Effector CD8-positive, alpha-beta T cell (primary cell): ENCODE data around the gene EIF2AK3.
A peak's percentile ranks its signal among the peaks of the same experiment; 100 is the strongest.
"Not testable (repeated sequence)": the region's sequence is repeated elsewhere in the genome, so short reads cannot be mapped to it uniquely, and the experiment has no call there.

ENCODE experiments used
- DNase-seq: peaks from one replicate; lab custom pipeline; 2025; lab: John Stamatoyannopoulos, UW

The EIF2AK3 gene

DNA sequence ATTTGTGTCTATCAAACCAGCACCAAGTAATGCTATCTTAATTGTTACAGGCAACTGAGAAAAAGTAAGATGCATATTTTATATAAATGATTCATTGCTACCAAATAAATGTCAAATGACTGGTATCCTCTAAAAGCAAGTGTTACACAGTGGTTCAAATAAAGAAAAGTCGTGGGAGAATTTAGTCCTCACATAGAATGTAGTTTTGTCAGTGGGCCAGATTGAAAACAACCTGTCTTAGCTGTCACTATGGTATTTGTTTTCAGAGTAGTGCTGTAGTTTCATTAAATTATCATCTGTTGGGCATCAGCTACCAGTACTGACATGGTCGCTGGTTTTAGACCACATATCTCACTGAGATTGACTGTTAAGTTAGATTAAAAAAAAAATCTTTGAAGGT lies 10.2 kb upstream of the EIF2AK3 start:
- no peak for DNase-seq

DNA sequence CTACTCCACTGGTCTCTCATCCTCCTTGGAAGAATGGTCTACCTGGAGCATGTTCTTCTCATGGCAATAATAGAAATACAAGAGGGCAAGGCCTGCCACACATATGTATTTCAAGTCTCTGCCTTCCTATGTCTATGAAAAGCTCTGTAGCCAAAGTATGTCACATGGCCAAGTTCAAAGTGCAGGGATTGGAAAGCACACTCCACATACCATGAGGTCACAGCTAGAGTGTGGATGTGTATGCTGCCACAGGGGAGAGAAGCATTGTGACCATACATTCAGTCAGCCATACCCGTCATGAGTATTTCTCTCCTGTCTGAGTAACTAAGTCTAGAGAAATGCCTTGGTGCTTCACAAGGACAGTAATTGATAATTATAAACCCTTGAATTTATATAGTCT lies 8.8 kb upstream of the EIF2AK3 start:
- no peak for DNase-seq

DNA sequence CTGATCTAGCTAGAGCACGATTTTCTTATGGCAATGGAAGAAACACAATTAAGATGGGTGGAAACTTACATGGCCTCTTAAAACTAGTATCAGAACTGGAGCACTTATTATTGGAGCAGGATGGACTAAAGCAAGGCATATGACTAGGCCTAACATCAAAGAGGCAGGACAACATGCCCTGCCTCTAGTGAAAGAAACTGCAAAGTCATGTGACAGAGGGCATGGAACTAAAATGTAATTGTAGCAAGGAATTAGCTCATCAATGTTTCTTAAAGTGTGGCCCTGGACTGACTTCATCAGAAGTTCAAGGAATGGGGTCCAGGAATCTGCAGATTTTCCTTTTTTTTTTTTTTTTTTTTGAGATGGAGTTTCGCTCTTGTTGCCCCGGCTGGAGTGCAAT lies 5.3 kb upstream of the EIF2AK3 start:
- no peak for DNase-seq

DNA sequence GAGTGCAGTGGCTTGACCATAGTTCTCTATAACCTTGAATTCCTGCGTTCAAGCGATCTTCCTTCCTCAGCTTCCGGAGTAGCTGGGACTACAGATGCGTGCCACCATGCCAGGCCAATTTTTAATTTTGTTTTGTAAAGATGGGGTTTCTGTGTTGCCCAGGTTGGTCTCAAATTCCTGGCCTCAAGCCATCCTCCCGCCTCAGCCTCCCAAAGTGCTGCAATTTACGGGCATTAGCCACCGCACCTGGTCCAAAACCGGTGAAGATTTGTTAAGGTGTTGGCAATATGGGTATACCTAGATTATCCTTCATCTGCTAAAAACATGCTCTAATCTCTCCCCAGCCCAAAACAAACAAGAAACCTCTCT lies 1.3 kb upstream of the EIF2AK3 start:
- DNase-seq: no peak

DNA sequence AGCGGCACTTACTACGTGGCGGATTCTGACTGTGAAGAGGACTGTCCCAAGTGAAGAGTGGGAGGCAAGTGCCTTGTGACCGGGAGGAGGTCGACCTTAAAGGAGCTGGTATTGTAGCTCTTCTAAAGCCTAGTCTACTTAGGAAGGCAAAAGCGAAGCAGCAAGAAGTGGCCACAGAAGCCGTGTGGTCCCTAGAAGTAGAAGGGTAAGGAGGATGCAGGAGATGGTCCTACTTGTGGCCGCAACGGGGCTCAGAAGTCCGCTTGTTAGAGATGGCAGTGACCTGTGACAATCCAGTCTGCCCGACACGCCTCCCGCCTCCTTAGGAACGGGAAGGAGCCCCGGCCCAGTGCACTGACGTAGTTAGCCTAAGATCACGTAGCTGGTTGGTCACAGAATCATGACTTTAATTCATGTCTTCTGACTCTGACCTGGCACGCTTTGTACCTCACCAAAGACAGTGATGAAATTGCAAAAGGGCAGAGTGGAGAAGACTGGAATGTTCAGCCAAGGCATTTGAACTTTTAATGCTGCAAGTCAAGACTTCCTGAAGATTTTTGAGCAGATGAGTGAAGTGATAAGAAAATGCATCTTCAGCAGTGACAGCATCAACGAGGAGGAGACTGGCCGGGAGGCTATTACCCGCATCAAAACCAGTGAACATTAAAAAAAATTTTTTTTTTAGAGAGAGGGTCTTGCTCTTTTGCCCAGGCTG lies 749 bp upstream of the EIF2AK3 start:
- DNase-seq: peak; percentile 68

DNA sequence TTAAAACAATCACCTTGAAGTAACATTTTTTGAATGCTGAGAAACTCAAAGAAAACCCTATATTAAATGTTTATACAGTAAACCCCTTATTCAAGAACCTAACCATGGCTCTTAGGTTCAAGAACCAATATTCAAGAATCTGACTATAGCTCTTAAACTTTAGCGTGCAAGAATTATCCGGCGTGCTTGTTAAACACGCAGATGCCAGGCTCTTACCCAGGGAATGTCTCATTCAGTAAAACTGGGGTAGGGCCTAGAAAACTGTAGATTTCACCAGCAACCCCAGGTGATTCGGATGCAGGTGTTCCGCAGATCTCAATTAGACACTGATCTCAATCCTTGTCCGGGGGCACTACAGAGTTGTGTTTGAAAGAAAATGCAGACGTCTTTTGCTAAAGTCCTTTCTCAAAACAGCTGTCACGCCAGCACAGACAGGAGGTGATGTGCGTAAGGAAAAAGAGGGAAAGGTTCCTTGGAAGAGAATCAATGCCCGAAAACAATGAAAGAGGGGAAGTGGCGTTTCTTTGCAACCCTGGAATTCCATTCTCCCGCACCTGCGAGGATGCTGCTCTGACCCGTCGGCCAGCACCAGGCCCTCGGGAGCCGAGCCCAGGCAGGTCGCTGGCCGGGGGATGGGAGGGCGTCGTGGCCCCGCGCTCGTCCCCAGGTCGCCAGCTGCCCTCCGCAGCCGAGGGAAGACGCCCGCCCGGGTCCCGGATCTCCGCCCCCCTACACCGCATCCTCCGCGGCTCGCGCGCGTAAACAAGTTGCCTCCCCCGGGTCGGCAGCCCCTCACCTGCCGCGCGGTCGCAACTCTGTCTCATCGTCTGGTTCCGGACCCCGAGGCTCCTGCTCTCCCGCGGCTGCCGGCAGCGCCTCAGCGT lies 851 bp downstream of the EIF2AK3 start:
- DNase-seq: peak; percentile 24

DNA sequence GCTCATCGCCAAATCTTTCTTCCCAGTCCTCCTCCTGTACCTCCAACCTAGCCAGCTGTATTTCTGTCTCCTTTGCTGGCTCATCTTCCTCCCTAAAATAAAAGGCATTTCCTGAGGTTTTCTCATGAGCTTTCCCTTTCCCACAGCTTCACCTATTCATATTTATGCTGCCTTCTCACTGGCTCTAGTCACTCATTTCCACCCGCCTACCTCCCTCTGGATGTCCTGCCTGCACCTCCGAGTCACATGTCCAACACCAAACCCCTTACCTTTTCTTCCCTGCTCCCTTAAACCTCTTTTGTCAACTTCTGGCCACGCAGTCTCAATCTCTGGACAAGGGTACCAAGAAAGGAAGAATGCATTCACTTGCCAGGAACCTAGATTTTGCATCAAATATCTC lies 2.8 kb downstream of the EIF2AK3 start:
- no peak for DNase-seq

DNA sequence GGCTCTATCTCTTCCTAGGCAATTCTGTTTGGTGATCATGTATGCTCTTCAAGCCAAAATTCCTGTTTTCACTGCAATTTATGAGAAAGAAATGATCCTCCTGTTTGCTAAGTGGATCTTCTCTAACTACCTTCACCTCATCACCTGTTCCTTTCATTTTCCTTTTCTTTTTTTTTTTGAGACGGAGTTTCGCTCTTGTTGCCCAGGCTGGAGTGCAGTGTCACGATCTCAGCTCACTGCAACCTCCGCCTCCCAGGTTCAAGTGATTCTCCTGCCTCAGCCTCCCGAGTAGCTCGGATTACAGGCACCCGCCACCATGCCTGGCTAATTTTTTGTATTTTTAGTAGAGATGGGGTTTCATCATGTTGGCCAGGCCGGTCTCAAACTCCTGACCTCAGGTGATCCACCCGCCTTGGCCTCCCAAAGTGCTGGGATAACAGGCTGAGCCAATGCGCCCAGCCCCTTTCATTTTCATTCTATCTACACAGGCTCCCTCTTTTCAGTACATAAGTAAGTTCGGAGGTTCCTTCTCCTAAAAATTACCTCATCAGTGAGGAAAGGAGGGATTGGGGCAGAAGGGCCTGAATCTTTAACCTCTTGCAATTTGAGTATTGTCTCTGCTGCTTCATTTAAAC lies 3.3 kb downstream of the EIF2AK3 start:
- not testable (repeated sequence) for DNase-seq

DNA sequence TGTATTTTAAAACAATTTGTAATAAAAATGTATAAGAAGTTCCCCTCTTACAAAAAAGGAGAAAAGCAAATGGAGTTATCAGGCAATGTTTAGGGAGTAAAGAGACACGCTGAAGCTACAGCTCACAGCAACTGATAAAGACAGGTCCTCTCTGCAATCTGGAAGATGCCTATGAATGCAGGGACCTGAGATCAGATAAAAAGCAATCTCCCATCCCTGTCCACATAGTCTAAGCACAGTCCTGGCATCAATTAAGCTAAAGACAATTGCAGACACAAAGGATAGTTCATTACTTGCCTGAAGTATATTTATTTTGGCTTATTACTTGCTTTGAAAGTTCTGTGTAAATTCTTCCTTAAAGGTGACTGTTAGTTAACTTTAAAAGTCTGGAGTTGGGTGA lies 5.0 kb downstream of the EIF2AK3 start:
- DNase-seq: no peak

DNA sequence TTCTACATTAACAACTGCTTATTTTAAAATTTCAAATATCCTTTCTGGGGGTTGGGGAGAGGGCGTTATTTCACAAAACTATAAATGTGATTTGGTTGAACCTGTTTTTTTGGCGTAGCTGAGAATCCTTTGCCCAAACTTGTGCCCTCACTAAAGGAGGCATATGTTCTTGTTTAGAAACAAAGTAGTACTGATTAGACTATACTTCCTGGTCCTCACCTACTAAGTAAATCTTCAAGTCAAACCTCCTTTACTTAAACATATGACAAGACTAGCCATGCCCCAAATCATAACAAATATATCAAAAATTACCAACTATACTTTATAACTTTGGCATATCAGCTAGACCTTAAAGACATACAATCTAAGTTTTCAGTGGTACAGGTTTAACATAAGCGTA lies 5.8 kb downstream of the EIF2AK3 start:
- DNase-seq: no peak

DNA sequence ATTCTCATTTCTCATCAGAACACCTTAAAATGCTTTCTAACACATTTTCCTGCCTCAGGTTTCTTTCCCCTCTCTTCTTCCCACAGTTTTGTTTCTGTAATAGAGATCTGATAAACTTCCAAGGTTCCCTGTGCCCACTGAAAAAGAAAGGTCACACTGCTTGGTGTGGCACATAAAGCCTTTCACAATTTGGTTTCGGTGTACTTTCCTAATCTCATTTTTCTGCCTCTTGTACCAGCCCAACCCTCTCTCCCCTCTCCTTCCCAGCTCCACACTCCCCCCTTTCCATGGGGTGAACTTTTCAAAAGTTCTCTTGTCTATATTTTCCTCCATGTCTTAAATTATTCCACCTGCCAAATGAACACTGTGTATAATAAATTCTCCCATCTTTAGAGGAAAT lies 7.2 kb downstream of the EIF2AK3 start:
- DNase-seq: no peak

DNA sequence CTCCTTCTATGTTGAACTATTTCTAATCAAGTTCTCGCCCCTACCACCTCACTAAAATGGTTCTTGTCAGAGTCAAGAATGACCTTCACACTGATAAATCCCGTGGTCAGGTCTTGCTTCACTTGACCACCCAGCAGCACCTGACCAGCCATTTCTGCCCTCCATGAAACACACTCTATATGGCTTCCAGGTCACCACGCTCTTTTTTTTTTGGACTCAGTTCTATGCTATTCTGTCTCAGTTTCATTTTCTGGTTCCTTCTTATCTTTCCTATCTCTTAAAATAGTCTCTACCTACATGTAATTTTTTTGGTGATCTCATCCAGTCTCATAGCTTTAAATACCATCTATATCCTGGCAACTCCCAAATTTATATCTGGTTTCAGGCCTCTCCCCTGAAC lies 11.4 kb downstream of the EIF2AK3 start:
- no peak for DNase-seq

DNA sequence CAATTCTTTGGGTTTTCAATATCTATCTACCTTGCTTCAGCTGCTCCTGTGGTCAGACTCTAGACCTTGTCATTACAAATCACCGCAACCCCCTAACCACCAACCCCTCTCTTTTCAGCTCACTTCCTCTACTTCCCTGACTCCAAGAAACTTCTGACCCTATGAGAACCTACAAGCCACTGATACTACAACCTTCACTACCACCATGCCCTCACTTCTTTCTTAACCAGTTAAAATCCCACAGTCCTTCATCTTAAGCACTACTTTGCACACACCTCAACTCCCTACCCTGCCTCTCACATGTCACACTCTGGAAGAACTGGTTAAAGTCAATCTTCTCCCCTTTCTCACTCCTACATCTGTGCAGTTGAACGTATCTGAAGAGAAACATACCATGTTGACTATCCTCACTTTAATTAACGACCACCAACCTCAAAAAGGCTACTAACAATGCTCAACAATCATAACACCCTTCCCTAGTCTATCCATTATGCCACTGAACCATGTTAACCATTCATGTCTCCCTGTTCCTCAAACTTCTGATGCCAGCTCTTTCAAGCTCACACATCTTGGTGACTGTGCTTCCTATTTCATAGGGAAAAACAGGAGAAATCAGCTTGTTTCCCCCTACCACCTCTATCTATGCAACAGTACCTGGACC lies 12.6 kb downstream of the EIF2AK3 start:
- DNase-seq: no peak

DNA sequence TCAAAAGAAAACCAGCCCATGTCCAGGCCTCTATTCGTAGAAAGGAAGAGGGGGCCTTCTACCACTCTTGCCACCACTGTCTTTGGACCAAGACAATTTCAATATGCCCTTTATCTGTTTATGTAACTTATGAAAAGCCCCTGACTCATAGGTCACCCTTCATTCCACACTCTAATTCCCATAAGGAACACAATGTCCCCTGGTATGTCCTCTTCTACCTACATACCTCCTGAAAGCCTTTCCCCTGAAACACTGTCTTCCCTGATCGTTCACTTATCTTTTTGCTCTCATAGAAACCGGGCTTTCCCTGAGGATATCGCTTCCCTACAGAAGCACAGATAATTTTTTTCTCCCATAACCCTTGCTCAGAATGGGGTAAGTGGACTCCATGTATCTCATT lies 13.3 kb downstream of the EIF2AK3 start:
- no peak for DNase-seq

DNA sequence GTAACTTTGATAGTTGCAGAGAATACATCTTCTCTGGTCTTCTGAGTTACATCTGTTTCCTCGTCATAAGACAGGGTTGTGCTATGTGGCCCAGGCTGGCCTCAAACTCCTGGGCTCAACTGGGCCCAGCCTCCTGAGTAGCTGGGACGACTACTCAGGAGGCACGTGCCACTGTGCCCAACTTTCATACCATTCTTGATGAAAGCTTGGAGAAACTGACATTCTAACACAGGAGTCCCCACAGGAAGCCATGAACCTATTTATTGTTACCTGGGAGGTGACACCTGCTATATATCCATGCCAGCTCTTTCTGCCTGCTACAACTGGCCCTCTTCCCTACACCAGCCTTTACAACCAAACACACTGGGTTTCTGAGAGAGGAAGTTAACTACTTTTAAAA lies 19.1 kb downstream of the EIF2AK3 start:
- no peak for DNase-seq

DNA sequence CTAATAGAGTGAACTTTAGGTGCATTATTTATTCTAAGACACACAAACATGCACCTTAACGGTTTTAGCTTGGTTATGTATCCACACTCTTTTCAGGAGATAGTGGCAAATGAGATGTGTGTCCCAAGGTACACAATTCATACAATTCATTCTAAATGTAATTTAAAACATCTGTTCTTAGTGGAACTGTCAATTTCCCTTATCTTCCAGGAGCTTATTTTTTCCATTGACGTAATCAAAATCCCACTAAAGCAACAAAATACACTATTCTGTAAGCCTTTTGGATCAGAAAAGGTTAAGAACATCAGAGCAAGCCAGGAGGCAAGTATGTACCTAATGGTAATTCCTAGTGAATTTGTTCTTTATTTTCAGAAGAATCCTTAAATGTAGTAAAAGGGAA lies 19.8 kb downstream of the EIF2AK3 start:
- no peak for DNase-seq

DNA sequence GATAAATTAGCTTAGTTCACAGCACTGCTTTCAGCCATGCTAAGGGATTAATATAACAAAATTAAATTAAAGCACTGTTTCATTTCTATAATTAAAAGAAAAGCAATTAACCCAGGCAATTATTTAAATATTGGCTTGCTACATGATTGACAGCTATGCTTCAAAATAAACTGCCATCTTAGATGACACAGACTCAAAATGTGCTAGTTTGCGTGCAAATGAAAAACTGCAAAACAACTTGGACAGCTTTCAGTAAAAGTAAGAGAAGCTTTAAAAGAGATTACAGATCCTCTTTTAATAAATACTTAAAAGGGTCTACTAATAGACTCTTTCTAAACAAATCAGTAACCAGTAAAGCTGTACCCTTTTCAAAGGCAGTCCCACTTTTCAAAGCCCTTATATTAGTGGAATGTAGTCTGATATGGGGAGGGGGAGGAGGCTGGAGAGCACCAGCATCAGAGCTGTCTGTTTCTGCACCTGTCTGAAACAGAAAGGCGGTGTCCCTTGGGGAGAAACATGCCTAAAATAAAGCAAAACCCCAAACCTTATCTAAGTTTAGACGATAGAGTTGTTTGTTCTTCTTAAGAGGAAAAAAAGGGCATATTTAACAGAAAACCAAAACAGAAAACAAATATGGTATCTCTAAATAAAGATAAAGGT lies 20.8 kb downstream of the EIF2AK3 start:
- DNase-seq: no peak

DNA sequence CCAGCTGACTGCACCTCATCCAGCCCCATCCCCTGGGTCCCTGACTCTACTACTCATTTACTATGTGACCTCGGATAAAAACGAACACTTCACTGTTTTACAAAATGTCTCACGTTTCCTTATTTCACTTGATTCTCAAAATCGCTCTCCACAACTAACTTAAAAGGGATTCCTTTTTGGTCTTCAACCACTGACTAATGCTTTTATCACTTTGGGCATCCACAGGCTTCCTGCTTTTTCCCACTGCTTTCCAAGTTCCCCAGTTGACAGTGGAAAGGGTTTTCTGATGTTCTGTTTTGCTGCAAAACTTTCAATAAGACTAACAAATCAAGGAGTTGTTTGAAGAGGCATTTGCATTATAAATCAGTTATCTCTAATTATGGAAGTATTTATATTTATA lies 24.1 kb downstream of the EIF2AK3 start:
- DNase-seq: no peak

DNA sequence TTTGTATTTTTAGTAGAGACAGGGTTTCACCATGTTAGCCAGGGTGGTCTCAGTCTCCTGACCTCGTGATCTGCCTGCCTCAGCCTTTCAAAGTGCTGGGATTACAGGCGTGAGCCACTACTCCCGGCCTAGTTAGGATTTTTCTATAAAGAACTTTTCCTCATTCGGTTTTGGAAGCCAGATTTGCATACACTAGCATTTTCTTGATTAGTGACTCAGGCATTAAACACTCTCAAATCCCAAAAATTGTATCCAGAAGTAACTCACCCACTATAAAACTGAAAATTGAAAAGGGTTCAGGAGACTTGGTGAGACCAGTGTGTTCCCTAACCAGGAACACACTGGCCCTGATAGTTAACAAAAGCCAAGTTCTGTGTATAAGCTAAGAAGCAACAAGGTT lies 25.2 kb downstream of the EIF2AK3 start:
- DNase-seq: no peak

DNA sequence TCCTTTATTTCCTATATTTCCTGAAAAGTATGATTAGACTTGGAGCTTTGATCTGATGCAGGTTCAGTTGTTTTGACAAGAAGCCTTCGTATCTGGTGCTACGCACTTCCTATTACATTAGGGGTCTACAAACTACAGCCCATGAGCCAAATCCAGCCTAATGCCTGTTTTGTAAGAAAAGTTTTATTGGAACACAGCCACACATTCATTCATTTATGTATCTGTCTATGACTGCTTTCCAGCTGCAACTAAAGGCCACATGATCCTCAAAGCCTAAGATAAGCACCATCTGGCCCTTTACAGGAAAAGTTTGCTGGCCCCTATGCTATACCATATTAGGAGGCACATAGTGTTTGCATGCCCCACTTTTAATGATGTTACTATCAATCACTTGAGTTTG lies 26.0 kb downstream of the EIF2AK3 start:
- DNase-seq: no peak

DNA sequence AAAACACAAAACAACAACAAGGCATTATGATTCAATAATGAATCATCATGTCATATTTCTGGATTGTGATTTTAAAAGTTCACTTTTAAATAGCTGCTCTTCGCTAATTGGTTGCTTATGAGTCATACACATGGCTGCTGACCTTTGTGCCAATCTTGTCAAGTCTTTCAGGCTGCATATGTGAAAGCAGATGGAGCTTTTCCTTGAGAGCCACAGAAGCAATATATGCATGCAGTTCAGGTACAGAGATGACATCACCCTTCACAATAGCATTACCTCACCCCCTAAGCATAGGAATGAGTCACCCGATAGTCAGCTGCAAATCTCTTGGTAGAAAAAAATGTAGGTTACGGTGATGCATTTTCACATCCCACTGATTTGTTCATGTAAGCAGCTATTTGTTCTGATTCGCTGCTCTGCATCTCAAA lies 27.2 kb downstream of the EIF2AK3 start:
- DNase-seq: no peak

DNA sequence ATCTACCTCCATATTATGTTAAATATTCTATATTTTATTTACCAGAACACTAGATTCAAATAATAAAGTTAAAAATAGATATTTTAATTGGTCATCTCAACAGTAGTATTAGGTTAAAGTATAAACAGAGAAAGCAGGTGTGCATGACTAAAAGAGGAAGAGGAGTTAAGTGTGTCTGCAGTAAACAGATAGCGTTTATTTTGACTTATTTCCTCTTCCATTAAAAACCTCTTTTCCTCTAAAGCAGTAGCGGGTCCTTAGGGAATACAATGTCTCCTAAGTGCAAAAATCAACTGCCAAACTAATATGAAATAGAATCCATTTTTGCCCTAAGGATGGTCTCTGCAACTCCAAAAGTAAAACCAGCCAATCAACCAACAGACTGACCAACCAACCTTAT lies 27.7 kb downstream of the EIF2AK3 start:
- no peak for DNase-seq
